Neural cell (in vitro differentiated cells): ENCODE results near the gene ZNF625.

Experiments used
- CTCF ChIP-seq: fragments of 450-650 bp; IDR thresholded peaks from 2 replicates; pipeline ENCODE4 v1.5.1; 2014; ENCODE audit warnings: antibody characterized with exemption, mild to moderate bottlenecking, moderate library complexity; ENCODE audit not compliant: poor library complexity, severe bottlenecking
- EP300 ChIP-seq: fragments of 450-650 bp; conservative IDR thresholded peaks from 2 replicates; pipeline ENCODE4 v1.6.1; 2014; ENCODE audit warnings: antibody characterized with exemption, mild to moderate bottlenecking, moderate library complexity; ENCODE audit not compliant: poor library complexity, severe bottlenecking
- MXI1 ChIP-seq: fragments of 450-650 bp; conservative IDR thresholded peaks from 2 replicates; pipeline ENCODE4 v1.6.1; 2014; ENCODE audit warnings: antibody characterized with exemption, mild to moderate bottlenecking; ENCODE audit not compliant: poor library complexity, severe bottlenecking
- POLR2AphosphoS5 ChIP-seq: IDR thresholded peaks from 2 replicates; pipeline ENCODE4 v1.6.1; 2012
- TAF1 ChIP-seq: IDR thresholded peaks from 2 replicates; pipeline ENCODE4 v1.6.1; 2012; ENCODE audit warnings: low read depth

- TF ChIP-seq CTCF (no peak), EP300 (no peak), MXI1 (no peak), TAF1 (no peak), POLR2AphosphoS5 (no peak)
Measured at GRCh38 chr19:12137221-12137940, 19.2 kb downstream of the ZNF625 start.
